Measurements from ENCODE around the gene PIGQ.

DNA sequence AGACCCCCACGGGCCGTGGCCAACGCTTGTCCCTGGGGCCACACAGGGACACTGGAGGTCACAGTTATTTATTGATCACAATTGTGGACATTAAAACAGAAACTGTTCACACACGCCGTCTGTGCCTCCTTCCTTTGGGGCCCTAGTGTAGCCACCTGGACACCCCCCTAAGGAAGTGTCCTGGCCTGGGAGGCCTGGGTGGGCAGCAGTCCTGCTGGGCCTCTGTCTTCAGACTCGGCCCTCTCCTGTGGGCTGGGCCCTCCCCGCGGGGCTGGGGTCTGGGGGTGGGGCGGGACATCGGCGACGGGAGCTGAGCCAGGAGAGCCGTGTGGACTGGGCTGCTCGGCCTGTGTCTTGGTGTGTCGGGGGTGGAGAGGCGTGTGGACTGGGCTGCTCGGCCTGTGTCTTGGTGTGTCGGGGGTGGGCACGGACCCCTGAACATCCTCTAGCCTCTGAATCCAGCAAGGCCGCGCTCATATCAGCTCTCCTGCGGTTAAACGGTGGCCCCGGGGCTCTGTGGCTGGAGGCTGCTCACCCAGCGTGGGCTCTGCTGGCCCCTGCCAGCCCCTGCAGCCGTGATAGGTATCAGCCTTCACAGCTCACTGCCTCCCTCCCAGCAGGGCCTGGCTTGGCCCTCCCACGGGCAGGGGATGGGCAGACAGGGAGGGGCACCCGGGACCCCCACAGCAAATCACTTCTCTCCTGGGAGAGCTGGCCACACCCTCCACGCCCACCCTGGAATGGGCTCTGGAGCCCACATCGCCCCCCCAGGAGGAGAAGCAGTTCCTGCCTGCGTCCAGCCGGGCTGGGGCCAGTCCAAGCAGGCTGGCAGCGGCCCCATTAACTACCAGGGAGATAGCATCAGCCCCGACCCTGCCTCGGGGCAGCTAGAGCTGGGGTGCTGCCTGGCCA, 4.1 kb upstream of the PIGQ start:
- TF ChIP-seq, protein P1, sequence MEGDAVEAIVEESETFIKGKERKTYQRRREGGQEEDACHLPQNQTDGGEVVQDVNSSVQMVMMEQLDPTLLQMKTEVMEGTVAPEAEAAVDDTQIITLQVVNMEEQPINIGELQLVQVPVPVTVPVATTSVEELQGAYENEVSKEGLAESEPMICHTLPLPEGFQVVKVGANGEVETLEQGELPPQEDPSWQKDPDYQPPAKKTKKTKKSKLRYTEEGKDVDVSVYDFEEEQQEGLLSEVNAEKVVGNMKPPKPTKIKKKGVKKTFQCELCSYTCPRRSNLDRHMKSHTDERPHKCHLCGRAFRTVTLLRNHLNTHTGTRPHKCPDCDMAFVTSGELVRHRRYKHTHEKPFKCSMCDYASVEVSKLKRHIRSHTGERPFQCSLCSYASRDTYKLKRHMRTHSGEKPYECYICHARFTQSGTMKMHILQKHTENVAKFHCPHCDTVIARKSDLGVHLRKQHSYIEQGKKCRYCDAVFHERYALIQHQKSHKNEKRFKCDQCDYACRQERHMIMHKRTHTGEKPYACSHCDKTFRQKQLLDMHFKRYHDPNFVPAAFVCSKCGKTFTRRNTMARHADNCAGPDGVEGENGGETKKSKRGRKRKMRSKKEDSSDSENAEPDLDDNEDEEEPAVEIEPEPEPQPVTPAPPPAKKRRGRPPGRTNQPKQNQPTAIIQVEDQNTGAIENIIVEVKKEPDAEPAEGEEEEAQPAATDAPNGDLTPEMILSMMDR (IDR thresholded peaks at IDR 0.05) = no peak
- no peak for TF ChIP-seq POLR2A (IDR thresholded peaks at IDR 0.05)
